Muscle of leg (tissue), 11 donors: ENCODE measurements around the gene INSC. TPM values are rescaled to one million over a fixed set of nuclear protein-coding genes. Genes with fewer than 3 reads are reported as not detected.

Experiments used
- DNase-seq: peaks from one replicate; pipeline ENCODE4 v3.0.0; 2013
- H3K27ac ChIP-seq: one replicate; pipeline ENCODE4 v1.5.1; 2013; ENCODE audit warnings: mild to moderate bottlenecking, low read length, control low read depth
- H3K27me3 ChIP-seq: one replicate; pipeline ENCODE4 v1.6.1; 2013; ENCODE audit warnings: low read length; ENCODE audit not compliant: control insufficient read depth, insufficient read depth
- H3K36me3 ChIP-seq: one replicate; pipeline ENCODE4 v1.6.1; 2013; ENCODE audit warnings: low read length; ENCODE audit not compliant: control insufficient read depth, insufficient read depth
- H3K4me1 ChIP-seq: one replicate; pipeline ENCODE4 v1.6.1; 2013; ENCODE audit warnings: low read length; ENCODE audit not compliant: control insufficient read depth, insufficient read depth
- H3K4me3 ChIP-seq: one replicate; pipeline ENCODE4 v1.5.1; 2013; ENCODE audit warnings: low read length, control low read depth
- H3K9me3 ChIP-seq: replicated peaks from 2 replicates; pipeline ENCODE4 v1.6.1; 2013; ENCODE audit warnings: low read depth, low read length; ENCODE audit not compliant: control insufficient read depth
- WGBS: methylation state at CpG from one replicate; pipeline ENCODE4 v1.1.5; 2013; ENCODE audit warnings: missing lambda C conversion rate; ENCODE audit not compliant: insufficient coverage; 5-methylcytosine and 5-hydroxymethylcytosine counted together
- polyA plus RNA-seq, 8 donors: library from polyadenylated mRNA; unstranded; fragments of 120-200 nt; gene quantifications; one replicate each; pipeline versions ENCODE4 v1.2.1 to v1.2.3, GENCODE V29; 2013; ENCODE audit warnings: inconsistent platforms in 1 of 8, low replicate concordance in 1 of 8; ENCODE audit not compliant: insufficient read length in 8 of 8, insufficient read depth in 1 of 8
- total RNA-seq: library from RNA; stranded (reverse); fragments of 120-200 nt; gene quantifications from one replicate; pipeline ENCODE4 v1.2.4, GENCODE V29; 2013

Gene INSC
- total and polyA plus RNA-seq, 9 donors, result 1.0 to 3.6 (median 1.8) TPM

DNA sequence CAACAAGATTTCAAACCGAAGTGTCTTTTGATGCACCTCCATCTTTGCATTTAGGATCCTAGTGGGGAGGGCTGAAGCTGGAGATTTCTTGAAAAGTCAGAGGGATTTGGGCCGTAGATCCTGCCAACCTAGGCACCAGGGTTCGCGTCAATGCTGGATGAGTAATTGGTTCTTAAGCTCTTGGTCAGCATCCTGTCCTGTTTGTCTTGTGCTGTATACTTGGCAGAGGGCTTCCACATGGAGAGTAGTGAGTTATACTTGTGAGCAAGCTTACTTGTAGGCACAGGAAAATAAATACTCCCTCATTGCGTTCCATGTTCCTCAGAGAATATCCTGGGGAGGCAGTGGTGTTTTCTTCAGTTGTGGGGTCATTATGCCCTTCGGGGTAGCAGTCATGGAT lies 12.6 kb downstream of the INSC start:
- H3K9me3 ChIP-seq, result no peaks in the 10 kb centered on the region
- WGBS, result 96% methylated on average over 3 of the region's 6 CpGs
- H3K4me1 ChIP-seq, result no peaks in the 10 kb centered on the region
- H3K27ac ChIP-seq, result no peak overlapping the region
- H3K36me3 ChIP-seq, result no peaks in the 10 kb centered on the region
- H3K4me3 ChIP-seq, result no peak overlapping the region
- H3K27me3 ChIP-seq, result peaks cover 4% of the 10 kb centered on the region
- DNase-seq, result no peak

DNA sequence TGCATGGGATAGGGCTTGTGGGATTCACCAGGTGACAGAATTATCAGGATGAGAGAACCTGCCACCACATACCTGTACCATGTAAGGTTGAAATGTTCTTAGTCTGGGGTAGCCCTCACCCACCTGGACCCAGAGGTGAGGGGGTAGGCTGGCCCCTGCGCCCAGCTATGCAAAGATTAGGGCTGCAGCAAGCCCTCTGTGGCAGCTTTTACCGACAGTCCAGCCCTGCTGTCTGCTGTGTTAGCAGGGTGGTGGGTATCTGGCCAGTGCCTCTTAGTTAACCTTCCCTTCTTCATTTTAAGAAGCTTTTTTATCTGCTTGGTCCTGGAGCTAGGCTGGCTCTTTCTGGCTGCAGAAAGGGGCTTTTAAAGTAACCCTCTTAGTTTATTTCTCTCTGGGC lies 13.9 kb downstream of the INSC start:
- no CpG with 5 or more reads among the region's 2 CpGs for WGBS
- H3K36me3 ChIP-seq, result no peaks in the 10 kb centered on the region
- no peaks in the 10 kb centered on the region for H3K9me3 ChIP-seq
- H3K4me1 ChIP-seq, result no peaks in the 10 kb centered on the region
- no peak overlapping the region for H3K27ac ChIP-seq
- H3K4me3 ChIP-seq, result no peak overlapping the region
- H3K27me3 ChIP-seq, result peaks cover 4% of the 10 kb centered on the region
- no peak for DNase-seq

- Histone ChIP-seq H3K36me3 (no peaks in the 10 kb centered on the region), H3K4me1 (no peaks in the 10 kb centered on the region), H3K4me3 (no peak overlapping the region), H3K27ac (no peak overlapping the region), H3K9me3 (no peaks in the 10 kb centered on the region), H3K27me3 (no peaks in the 10 kb centered on the region)
- DNase-seq, result no peak
- WGBS, result no CpG with 5 or more reads among the region's 1 CpG
These were observed 21.4 kb downstream of the INSC start for GRCh38 chr11:15136166-15136565.

DNA sequence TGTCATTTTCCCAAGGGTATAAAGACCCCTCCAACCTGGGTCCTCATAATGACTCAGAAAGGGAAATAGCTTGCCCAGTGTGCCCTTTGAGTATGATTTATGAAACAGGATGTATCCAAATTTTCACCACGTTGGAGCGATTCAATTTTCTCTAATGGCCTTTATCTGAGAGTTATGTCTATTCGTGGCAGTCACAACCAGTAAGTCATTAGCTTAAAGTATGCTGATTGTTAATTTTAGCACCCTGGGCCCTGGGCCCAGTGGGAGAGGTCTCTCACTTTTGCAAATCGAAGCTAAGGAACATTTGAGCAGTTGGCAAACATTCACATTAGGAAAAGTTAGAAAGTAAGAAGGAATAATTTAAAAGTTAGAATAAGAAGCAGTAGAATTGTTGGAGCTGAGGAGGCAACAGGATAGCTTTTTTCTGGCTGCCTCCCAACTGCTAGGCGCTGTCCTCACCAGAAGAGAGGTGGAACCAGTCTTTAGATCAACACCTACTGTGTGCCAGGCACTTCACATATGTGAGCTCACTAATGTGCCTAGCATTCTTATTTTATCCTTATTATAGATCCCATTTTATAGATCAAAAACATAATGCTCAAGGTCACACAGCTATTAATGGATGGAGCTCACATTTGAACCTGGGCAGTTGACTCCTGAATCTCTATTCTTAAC lies 24.5 kb downstream of the INSC start:
- WGBS, result 55% methylated on average over 5 of the region's 5 CpGs
- no peaks in the 10 kb centered on the region for H3K9me3 ChIP-seq
- no peaks in the 10 kb centered on the region for H3K27me3 ChIP-seq
- no peak overlapping the region for H3K4me3 ChIP-seq
- H3K27ac ChIP-seq, result no peak overlapping the region
- no peaks in the 10 kb centered on the region for H3K36me3 ChIP-seq
- no peaks in the 10 kb centered on the region for H3K4me1 ChIP-seq
- no peak for DNase-seq

- DNase-seq, result no peak
- no peaks in the 10 kb centered on the region for H3K27me3 ChIP-seq
- H3K36me3 ChIP-seq, result no peaks in the 10 kb centered on the region
- no peaks in the 10 kb centered on the region for H3K4me1 ChIP-seq
- H3K9me3 ChIP-seq, result no peaks in the 10 kb centered on the region
- H3K4me3 ChIP-seq, result no peak overlapping the region
- no peak overlapping the region for H3K27ac ChIP-seq
- 89% methylated on average over 4 of the region's 4 CpGs for WGBS
These were observed 25.4 kb downstream of the INSC start for GRCh38 chr11:15139958-15140659.

DNA sequence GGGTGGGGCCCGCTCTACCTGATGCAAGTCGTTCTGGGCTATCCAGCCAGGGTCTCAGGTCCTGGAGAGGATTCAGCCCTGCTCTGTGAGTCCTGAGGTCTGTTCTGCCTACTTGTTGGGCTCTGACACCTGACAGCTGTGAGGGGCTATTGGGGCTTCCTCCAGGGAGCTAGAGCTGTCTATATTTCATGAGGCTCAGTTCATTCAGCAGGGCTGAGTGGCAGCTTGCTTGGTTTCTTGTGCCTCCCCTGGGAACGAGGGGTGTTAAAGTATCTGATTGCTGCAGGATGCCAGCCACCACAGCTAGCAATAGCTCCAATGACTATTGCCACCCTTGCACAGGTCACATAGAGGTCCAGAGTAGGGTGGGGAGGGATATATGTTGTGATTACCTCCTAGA lies 26.7 kb downstream of the INSC start:
- no peak overlapping the region for H3K27ac ChIP-seq
- 79% methylated on average over 2 of the region's 3 CpGs for WGBS
- no peaks in the 10 kb centered on the region for H3K4me1 ChIP-seq

DNA sequence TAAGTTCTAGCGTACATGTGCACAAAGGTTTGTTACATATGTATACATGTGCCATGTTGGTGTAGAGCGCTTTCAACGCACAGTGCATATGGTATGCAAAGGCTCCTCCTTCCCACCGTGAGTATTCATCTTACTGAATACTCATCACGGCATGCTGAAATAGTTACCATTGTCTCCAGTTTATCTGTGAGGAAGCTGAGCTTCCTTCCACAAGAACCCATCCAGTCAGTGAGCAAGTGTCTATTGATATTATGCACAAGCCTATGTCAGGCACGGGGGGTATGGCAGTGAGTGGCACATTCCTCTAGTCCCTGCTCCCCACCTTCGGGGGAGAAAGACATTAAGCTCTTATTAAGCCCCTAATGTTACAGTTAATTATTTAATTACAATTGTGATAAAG lies 28.1 kb downstream of the INSC start:
- Histone ChIP-seq H3K36me3 (no peaks in the 10 kb centered on the region), H3K9me3 (no peaks in the 10 kb centered on the region), H3K4me1 (no peaks in the 10 kb centered on the region), H3K4me3 (no peak overlapping the region), H3K27me3 (no peaks in the 10 kb centered on the region), H3K27ac (no peak overlapping the region)
- DNase-seq, result no peak
- WGBS, result no CpG with 5 or more reads among the region's 7 CpGs

More for the DNA sequence above, 26.7 kb downstream of the INSC start:
- H3K4me3 ChIP-seq, result no peak overlapping the region
- no peaks in the 10 kb centered on the region for H3K36me3 ChIP-seq
- DNase-seq, result no peak
- H3K9me3 ChIP-seq, result no peaks in the 10 kb centered on the region
- no peaks in the 10 kb centered on the region for H3K27me3 ChIP-seq

GRCh38 chr11:15143855-15144254 lies 29.1 kb downstream of the INSC start:
- Histone ChIP-seq H3K4me1 (no peaks in the 10 kb centered on the region), H3K27ac (no peak overlapping the region), H3K4me3 (no peak overlapping the region), H3K27me3 (no peaks in the 10 kb centered on the region), H3K36me3 (no peaks in the 10 kb centered on the region), H3K9me3 (no peaks in the 10 kb centered on the region)
- no peak for DNase-seq

DNA sequence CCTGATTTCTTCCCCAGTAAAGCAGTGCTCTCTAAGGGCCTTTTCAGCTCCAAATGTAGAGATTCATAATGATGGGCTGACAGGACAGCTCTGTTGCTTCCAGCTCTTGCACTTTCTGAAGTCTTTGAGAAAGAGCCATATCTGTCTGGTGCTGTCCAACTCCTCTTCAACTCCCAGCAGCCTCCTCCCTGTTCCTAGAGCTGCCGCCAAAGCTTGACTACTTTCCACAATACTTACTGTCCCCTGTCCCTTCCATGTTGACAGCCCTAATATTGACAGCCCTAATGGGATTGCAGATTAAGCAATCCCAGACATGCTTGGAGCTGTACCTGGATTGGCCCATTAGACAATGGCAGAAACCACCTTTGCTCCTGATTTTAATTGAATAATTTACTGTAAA lies 29.6 kb downstream of the INSC start:
- Histone ChIP-seq H3K4me1 (no peaks in the 10 kb centered on the region), H3K36me3 (no peaks in the 10 kb centered on the region), H3K27me3 (peaks cover 2% of the 10 kb centered on the region), H3K4me3 (no peak overlapping the region), H3K27ac (no peak overlapping the region), H3K9me3 (no peaks in the 10 kb centered on the region)
- peak; percentile 73 for DNase-seq
- WGBS, result 45% methylated on average over 1 of the region's 1 CpG

GRCh38 chr11:15145151-15145550 lies 30.4 kb downstream of the INSC start:
- Histone ChIP-seq H3K36me3 (no peaks in the 10 kb centered on the region), H3K4me1 (no peaks in the 10 kb centered on the region), H3K9me3 (no peaks in the 10 kb centered on the region), H3K4me3 (no peak overlapping the region), H3K27me3 (peaks cover 2% of the 10 kb centered on the region), H3K27ac (no peak overlapping the region)
- 33% methylated on average over 1 of the region's 2 CpGs for WGBS
- no peak for DNase-seq
